ENCODE results near the gene SULT1A1.

DNA sequence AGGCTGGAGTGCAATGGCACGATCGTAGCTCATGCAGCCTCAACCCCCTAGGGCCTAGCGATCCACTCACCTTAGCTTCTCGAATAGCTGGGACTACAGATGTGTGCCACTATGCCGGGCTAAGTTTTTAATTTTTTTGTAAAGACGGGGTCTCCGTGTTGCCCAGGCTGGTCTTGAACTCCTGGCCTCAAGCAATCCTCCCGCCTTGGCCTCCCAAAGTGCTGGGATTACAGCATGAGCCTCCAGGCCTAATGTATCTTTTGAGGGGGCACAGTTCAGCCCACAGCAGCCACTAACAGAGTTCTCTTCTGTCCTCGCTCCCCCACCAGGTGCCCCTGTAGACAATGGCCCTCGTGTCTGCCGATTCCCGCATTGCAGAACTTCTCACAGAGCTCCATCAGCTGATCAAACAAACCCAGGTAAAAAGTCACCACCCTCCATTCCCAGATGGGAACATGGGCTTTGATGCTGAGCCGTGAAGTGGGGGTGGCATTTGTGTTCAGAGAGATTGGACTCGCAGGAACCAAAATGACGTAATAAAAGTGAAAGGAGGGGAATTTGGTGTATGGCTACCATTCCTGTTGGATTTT is 29.0 kb downstream of the SULT1A1 start:
- no peak for TF ChIP-seq EZH2 (IDR thresholded peaks at IDR 0.05)
- no peak for TF ChIP-seq POLR2AphosphoS5 (IDR thresholded peaks at IDR 0.05; ENCODE audit: borderline replicate concordance, low read depth, low read length)
- no peak for TF ChIP-seq FOXP2 (optimal IDR thresholded peaks at IDR 0.05; ENCODE audit: control extremely low read depth, extremely low read length, insufficient read depth)
